Activated B cell treated with CpG ODN at 0.5 μM for 24 hours (primary cell): ENCODE results near the gene GDF2. TPM values are rescaled to one million over a fixed set of nuclear protein-coding genes. Genes with fewer than 3 reads are reported as not detected.

Source experiments
- ATAC-seq: fragments of 200-7000 bp; cut with Tn5 transposase; one replicate; pipeline ENCODE4 v1.10.0; 2021; ENCODE audit warnings: low read depth, mild to moderate bottlenecking, moderate library complexity
- CTCF ChIA-PET: fragments of 350-600 bp; sonication (Branson Sonifier 250); formaldehyde crosslinking; loops from one replicate; lab custom pipeline; 2021; ENCODE audit warnings: antibody characterized with exemption; lab: Charles Lee
- POLR2A ChIA-PET: fragments of 350-600 bp; sonication (Branson Sonifier 250); formaldehyde crosslinking; loops from one replicate; lab custom pipeline; 2021; ENCODE audit warnings: antibody characterized with exemption; lab: Charles Lee
- DNase-seq: peaks from one replicate; pipeline ENCODE4 v3.0.0; 2022
- H3K27ac Mint-ChIP-seq: one replicate; pipeline ENCODE4 v1.8.0; 2020; ENCODE audit warnings: mixed read lengths
- H3K27me3 Mint-ChIP-seq: one replicate; pipeline ENCODE4 v1.8.0; 2021; ENCODE audit warnings: mixed read lengths
- H3K36me3 Mint-ChIP-seq: one replicate; pipeline ENCODE4 v1.8.0; 2021; ENCODE audit warnings: low read depth, mixed read lengths
- H3K4me1 Mint-ChIP-seq: one replicate; pipeline ENCODE4 v1.8.0; 2021; ENCODE audit warnings: mixed read lengths
- H3K4me3 Mint-ChIP-seq: one replicate; pipeline ENCODE4 v1.8.0; 2020; ENCODE audit warnings: mild to moderate bottlenecking, mixed read lengths
- H3K9me3 Mint-ChIP-seq: one replicate; pipeline ENCODE4 v1.8.0; 2020; ENCODE audit warnings: mixed read lengths
- CTCF ChIP-seq: fragments of 200-600 bp; IDR thresholded peaks from one replicate; pipeline ENCODE4 v1.8.0; 2022; ENCODE audit warnings: antibody characterized with exemption, mild to moderate bottlenecking
- intact Hi-C: fragments of 100-400 bp; cut with micrococcal nuclease; formaldehyde crosslinking; loops from one replicate; pipeline ENCODE4 v1.15.1; 2024
- total RNA-seq: library from RNA; stranded (reverse); gene quantifications from 2 replicates; pipeline ENCODE4 v1.2.3, GENCODE V29; 2022

GDF2 gene
- total RNA-seq, 1 donor from 2014 or later: not detected

GRCh38 chr10:47346581-47347302 lies 24.5 kb downstream of the GDF2 start:
- ChIA-PET CTCF (interaction anchor here (1.4 kb wide), 1 partner anchor 17 kb away, joined by 3 read pairs; no protein-coding TSS in a partner anchor), POLR2A (no interaction called here)
- no peaks in the 10 kb centered on the region for H3K27me3 Mint-ChIP-seq
- H3K36me3 Mint-ChIP-seq: no peaks in the 10 kb centered on the region
- ATAC-seq (no peak), DNase-seq (no peak)
- no peaks in the 10 kb centered on the region for H3K4me1 Mint-ChIP-seq
- TF ChIP-seq CTCF: no peak
- no peaks in the 10 kb centered on the region for H3K9me3 Mint-ChIP-seq
- intact Hi-C loops: no loop called here
- H3K4me3 Mint-ChIP-seq: no peak overlapping the region
- no peak overlapping the region for H3K27ac Mint-ChIP-seq

- ChIA-PET CTCF (interaction anchor here (1.4 kb wide), 1 partner anchor 16 kb away, joined by 3 read pairs; no protein-coding TSS in a partner anchor), POLR2A (no interaction called here)
- Mint-ChIP-seq H3K36me3 (no peaks in the 10 kb centered on the region), H3K27ac (no peak overlapping the region), H3K4me3 (no peak overlapping the region), H3K9me3 (no peaks in the 10 kb centered on the region), H3K27me3 (no peaks in the 10 kb centered on the region), H3K4me1 (no peaks in the 10 kb centered on the region)
- no peak for TF ChIP-seq CTCF
- ATAC-seq (no peak), DNase-seq (no peak)
- intact Hi-C loops: no loop called here
These were observed 25.0 kb downstream of the GDF2 start for GRCh38 chr10:47347303-47347675.

- POLR2A ChIA-PET: no interaction called here
- H3K4me1 Mint-ChIP-seq: no peaks in the 10 kb centered on the region
- intact Hi-C loops: no loop called here
- no peaks in the 10 kb centered on the region for H3K27me3 Mint-ChIP-seq
- DNase-seq: no peak
- no peak within 1 kb of the TSS for H3K4me3 Mint-ChIP-seq
- no peak for TF ChIP-seq CTCF
- H3K9me3 Mint-ChIP-seq: no peaks in the 10 kb centered on the region
- no peak within 1 kb of the TSS for H3K27ac Mint-ChIP-seq
- ATAC-seq: no peak
- CTCF ChIA-PET: no interaction called here
- no peaks in the 10 kb centered on the region for H3K36me3 Mint-ChIP-seq
These were observed 25.9 kb downstream of the GDF2 start, which contains the start of gene RBP3 for GRCh38 chr10:47348138-47348651. RBP3 (plus strand) TSS chr10:47348363; CDS start chr10:47348485, 122 bp downstream.

GRCh38 chr10:47348661-47349470 lies 26.6 kb downstream of the GDF2 start:
- no peaks in the 10 kb centered on the region for H3K9me3 Mint-ChIP-seq
- POLR2A ChIA-PET: no interaction called here

More at GRCh38 chr10:47348661-47349470, 26.6 kb downstream of the GDF2 start:
- Mint-ChIP-seq H3K4me3 (no peak overlapping the region), H3K36me3 (no peaks in the 10 kb centered on the region), H3K4me1 (no peaks in the 10 kb centered on the region), H3K27me3 (no peaks in the 10 kb centered on the region), H3K27ac (no peak overlapping the region)
- intact Hi-C loops: no loop called here
- no peak for DNase-seq
- no peak for TF ChIP-seq CTCF
- CTCF ChIA-PET: no interaction called here
- ATAC-seq: no peak
